IPS-NIHi7 (cell line): ENCODE results near the gene GJD3.

ENCODE experiments used
- DNase-seq: peaks from one replicate; pipeline ENCODE4 v3.0.0; 2012; ENCODE audit warnings: mixed read lengths; ENCODE audit errors: extremely low spot score

GJD3 gene

DNA sequence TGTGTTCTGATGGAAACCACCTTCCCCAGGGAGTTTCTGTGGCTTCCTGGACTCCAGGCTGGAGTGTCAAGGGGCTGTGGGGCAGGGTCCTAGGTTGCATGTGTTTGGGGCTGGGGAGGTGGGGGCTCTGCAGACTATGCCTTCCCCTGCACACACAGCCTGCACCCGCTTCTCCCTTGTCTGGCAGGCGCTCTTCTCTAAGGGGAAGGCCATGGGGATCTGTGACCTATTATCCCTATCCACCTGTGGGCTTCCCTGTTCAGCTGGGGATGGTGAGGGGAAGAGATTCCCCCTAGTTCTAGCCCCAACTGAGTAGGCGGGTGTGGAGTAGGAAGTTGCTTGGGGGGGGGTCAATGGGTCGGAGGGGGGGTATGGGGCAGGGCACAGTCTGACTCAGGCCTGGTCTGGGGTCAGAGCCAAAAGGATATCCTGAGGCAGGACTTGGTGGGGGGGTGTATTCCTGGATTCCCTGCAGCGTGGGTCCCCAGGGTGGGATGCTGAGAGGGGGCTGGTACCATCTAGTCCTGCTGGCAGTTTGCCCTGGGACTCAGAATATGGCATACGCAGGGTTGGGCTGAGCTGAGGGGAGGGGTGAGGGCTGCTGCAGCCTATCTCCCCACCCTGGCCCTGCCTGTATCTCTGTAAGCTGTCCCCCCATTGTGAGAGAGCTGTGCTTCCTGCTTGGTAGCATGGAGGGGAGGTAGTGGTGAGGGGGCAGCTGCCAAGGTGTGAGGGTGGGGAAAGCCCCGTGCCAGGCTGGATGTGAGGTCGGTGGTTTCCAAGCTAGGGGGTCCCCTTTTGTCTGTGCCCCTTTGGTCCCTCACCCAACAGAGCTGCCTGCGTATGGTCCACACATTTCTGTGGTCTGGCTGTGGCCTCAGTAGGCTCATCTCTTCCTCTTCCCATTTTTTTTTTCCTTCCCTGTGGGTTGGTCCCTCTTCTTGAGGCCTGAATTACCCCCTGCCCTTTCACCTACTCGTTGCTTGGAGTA lies 40.9 kb downstream of the GJD3 start:
- no peak for DNase-seq

DNA sequence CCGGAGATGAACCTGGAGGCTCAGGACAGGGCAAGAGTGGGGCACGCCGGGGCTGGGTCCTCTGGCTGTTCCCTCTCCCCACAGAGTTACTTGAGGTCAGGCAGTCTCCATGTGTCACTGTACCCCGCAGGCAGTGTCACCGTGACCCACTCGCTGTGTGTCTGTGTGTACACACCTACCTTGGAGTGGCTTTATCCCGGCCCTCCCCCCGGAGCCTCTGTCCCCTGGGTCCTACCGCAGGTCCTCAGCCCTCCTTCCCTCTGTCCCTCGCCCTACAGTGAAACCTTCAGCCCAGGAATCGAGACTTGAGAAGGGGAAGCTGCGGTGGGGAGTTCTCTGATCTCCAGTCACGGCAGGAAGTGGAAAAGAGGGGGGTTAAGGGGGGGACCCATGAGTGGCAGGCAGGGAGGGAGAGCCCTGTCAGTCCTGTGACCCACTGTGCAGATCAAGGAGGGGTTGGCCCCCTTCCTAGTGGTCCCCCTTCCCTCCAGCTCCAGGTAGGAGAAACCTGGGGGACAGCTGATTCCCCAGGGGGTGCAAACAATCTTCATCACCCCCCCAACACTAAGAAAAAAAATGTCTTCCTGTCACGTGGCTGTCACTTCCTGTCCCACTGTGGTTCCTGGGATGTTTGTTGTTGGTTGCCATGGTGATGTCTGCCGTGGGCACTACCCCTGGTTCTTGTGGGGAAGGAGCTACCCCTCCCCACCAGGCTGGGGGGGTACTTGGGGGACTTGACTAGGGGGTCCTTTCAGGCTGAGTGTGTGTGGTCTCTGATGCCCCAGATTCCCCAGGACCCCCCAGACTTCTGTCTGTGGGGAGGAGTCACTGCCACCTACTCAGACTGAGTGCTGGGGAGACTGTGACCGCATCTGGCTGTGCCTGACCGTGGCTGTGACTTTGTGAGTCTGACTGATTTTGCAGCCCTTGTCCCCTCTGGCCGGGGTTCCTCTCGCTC lies 41.9 kb downstream of the GJD3 start:
- DNase-seq: no peak

DNA sequence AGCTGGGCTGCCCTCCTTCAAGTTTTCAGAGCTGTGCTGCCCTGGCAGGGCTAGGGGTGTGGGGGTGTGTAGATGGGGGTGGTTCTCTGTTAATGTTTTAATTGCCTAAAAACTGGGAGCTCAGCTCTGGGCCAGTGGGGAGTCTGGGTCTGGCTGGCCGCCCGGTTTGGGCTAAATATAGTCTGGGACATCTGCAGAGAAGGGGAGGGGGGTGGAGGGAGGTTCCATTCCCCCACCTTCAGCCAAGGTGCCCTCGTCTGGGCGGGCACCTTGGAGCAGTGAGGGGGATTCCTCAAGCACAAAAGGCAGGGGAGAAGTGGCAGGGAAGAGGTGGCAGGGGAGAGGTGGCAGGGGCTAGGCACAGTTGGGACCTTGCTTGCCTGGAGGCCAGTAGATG lies 42.6 kb downstream of the GJD3 start:
- DNase-seq: no peak

DNA sequence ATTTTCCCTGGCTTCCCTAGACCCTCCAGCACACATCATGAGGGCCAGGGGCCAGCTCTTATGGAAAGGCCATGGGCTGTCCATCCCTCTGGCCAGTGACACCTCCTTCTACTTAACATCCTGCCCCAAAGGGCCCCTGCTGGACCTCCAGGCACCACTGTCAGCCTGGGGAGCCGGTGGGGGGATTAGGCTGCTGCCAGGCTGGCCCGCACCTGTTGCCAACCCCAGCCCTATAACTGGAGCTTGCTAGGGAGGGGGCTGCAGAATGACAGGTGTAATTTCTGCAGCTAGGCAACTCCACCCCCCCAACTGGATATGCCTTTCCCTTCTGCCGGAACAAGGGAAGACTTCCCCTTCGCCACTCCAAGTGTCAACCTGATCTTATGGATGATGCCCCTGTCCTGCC lies 43.0 kb downstream of the GJD3 start:
- DNase-seq: no peak

DNA sequence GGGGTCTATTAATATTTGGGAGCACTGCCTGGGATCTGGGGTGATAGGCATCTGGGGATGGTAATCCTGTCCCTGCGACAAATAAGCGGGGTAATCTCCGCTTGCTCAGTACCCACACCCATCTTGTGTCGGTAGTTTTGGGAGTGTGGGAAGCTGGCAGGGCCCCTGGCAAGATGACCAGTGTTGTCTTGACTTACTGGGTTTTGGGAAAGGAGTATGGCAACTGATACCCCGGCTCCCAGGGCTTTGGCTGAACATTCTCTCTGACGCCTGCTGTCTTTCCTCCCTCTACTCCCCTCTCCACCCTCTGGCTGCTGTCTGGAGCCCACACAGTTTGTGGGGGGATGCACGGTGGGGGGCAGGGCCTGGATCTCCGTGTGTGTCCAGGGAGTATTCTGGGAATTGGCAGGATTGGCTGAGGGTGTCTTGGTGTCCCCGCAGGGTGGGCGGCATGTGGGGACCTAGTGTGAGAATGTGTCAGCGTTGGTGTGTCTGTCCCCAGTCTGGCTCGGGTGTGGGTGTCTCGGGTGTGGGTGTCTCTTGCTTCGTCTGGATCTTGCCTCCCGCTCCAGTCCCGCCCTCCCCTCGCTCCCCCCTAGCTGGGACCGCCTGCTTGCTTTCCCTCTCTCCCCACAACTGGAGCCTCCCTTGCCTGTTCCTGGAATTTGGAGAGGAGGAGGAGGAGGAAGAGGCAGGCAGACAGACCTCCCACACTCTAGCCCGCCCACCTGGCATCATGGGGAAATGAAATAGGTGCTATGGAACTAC lies 43.6 kb downstream of the GJD3 start:
- no peak for DNase-seq

DNA sequence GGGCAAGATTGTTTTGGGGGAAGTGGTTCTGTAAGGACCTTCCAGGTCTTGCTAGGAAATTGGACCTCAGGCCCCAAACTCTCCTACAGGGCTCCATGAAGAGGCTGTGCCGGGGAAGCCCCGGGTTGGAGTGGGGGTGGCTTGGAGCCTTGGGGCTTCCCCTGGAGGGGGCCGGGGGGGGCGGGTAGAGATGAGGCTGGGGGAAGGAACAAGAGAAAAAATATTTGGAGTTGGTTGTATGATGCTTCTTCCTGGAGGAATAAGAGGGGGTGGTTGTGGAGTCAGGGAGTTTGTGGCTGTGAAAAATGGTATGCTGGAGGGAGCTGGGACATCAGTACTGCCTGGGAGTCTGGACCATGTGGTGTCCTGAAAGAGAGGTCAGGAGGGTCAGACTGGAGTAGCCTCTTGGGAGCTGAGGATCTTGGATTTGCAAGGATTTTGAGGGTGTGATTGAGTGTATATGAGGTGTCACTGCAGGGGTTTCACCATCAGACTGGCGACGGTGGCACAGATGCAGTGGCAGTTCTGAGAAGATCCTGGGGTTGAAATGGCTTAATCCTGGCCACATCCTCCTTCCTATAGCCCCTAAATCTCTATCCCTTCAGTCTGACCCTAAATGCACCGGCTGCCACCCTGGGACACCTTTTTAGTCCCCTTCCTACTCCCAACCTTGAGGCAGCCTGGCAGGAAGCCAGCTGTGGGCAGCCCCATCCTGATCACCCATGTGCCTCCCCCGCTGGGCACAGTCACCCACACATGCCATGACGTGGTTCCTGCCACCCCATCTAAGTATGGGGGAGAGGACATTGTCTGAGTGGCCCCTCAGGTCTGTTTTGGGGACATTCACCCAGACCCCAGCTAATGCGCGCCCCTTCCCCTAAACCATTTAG lies 44.6 kb downstream of the GJD3 start:
- no peak for DNase-seq

DNA sequence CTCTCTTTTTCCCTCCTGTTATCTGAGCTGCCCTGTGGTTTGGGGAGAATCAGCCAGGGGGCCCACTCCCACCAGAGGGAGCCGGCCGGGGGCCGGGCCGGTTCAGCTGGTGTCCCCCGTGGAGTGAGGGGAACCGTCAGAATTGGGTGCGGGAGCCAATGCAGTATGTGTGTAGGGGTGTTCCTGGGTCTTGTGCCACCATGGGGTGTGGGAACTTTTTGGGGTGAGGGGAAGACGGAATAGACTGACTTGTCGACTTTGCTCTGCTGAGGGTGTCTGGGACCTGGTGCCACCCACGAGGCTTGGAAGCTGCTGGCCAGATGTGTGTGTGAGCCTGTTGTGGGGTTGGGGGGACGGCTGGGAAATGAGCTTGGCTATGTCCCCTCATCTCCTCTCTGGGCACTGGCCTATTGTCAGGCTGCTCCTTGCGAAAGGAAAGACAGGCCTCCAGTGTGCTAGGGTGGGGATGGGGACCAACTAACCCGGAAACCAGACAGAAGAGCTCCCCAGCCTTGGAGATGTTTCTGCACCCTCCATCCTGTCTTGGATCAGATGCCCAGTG lies 45.6 kb downstream of the GJD3 start:
- no peak for DNase-seq

DNA sequence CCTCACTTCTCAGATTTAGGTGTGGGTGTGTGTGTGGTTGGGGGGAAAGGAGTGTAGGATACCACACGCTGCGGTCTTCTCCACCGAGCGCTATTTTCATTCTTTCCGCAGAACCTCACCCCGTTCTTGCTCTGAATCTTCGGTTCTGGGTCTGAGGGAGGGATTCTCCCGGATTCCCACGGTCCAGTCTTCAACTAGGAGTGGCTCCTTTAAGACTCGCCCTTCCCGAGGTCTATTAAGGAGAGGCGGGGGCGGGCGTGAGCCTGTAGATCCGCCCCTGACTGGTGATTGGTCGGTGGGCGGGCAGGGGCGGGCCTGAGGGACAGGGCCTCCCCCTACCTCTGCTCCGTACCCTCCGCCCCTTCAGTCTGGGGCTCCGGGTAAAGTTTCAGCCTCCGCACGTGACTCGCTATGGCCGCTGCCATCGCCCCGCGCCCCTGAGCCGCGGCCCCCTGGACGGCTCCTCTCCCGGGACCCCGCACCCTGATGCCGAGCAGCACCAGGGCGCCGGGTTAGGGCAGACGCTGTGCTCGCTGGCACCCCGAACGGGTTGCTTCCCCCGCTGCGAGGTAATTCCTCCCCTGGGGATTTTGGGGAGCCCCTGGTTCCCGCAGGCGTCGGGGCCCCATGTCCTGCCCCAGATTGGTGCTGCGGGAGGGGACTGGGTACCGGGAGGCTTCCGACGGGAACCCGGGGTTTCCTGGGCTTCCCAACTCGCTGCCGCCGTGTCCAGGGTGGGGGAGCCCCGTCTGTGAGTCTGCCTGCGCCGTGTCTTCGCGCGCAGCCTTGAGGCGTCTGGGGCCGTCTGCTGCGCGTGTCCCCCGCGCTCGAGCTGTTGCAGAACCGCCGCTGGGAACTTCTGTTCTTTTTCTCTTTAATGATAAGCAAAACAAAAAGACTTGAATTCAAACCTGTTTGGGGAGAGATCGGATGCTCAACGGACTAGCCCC lies 46.4 kb downstream of the GJD3 start:
- peak; percentile 100 for DNase-seq

DNA sequence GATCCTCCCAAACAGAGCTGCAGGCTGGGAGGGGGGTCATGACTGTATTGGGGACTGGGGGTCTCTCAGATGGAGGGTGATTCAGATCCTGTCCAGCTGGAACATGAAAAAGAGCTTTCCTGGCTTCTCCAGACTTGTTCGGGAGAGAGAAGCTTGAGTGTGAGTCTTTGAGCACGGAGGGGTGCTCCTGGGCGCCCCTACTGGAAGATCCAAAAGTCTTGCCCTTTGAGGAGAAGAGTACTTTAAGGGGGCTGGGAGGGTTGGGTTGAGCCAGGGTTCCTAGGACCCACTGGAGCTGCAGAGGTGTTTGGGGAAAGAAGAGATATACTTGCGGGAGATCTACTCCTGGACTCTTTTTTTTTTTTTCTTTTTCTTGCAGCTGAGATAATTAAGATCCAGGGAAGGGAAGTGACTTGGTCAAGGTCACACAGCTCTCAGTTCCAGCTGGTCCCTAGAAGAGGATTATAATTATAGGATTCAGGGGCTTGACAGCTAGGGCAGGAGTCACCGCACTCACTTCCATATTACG lies 47.1 kb downstream of the GJD3 start:
- peak; percentile 67 for DNase-seq

DNA sequence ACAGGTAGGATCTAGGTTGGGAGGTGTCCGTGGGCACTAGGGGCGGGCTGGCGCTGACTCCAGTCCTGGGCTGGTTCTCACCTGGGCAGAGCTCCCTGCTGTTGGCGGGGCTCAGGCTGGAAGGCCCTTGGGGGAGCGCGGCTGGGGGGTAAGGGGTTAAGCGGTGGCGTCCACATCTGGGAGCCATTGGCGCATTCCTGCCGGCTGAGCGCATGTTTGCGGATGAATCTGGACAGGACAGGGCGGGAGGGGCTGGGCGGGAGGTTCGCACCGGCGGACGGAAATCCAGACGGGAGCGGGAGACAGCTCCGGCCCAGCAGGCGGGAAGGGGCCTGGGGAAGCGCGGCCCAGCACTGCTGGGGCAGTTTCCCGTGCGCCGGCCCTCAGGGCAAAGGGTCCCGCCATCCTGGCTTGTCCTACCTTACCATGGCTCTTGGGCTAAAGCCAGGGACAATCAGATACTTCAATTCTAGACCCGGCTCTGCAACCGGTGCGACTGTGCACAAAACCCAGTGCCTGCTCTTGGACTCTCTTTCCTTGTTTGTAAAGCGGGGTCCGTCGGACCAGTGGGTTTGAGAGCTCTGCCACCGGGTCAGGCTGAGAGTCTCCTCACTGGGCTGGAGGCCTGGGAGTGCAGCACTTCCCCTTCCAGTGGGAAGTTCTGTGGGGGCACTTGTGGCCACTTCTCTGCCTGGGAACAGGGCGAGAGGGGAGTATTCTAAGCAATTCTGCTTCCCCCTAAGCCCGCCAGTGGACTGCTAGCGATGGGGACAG lies 47.8 kb downstream of the GJD3 start:
- peak; percentile 68 for DNase-seq

DNA sequence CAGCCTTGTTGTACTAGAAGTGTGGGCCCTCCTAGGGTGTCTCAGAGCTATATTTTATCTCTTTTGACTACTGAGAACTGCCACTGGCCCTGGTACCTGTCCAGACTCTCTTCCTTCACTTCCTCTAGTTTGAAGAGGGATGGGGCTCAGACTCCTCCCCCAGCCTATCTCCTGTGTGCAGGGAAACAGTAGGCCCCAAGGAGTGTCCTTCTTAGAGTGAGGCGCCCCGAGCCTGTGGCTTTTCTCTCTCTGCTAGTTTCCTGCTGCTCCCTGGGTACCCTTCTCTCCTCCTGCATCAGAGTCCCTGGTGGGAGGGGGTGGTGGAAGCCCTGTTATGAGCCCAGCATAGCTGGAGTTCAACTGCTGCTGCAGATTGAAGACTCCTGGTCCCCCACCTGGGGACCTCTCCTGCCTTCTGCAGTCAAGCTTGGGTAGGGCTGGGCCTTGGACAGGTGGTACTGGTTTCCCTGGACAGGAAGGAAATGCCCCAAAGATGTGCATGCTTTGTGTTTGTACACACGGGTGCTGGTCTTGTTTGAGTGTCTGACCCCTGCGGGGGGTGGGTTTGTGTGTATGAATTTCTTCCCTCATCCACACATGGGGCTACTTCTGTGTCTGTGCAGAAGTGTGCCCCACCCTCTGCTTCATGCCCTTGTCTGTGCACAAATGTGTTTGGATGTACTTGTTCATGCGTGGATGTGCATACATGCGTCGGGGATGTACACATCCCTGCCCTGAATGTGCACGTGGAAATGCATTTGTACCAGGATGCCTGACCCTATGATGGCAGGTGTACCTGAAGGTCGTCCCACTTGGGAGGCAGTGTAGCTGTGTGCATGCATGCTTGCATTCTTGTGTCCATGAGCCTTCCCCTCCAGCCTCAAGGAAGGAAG lies 48.6 kb downstream of the GJD3 start:
- no peak for DNase-seq

DNA sequence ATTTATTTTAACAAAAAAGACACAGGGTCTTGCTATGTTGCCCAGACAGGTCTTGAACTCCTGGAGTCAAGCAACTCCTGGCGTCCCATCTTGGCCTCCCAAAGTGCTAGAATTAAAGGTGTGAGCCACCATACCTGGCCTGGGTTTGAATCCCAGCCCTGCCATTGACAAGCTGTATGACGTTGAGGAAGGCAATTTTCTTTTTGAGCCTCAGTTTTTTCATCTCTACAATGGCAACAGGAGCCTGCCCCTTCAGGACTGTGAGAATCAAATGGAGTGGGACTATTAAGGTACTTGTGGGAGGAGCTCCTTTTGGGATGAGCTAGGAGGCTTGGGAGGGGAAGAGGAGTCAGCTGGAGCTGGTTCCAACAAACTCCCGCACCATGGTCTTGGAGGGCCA lies 49.3 kb downstream of the GJD3 start:
- no peak for DNase-seq

DNA sequence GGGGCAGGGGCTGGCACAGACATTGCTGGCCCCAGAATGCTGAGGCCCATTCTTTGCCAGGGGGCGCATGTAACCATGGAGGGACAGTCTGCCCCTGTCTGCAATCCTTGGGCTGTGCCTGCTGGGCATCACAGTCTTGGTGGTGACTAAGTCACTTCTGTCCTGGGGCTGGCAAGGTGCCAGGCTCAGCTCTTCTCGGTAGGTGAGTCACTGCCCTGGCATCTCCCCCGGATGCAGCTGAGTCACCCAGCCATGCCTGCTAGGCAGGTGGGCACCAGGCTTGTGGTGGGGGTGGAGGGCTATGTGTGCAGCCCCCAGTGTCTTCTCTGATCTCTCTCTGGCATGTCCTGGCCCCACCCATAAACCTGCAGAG lies 50.0 kb downstream of the GJD3 start:
- no peak for DNase-seq

DNA sequence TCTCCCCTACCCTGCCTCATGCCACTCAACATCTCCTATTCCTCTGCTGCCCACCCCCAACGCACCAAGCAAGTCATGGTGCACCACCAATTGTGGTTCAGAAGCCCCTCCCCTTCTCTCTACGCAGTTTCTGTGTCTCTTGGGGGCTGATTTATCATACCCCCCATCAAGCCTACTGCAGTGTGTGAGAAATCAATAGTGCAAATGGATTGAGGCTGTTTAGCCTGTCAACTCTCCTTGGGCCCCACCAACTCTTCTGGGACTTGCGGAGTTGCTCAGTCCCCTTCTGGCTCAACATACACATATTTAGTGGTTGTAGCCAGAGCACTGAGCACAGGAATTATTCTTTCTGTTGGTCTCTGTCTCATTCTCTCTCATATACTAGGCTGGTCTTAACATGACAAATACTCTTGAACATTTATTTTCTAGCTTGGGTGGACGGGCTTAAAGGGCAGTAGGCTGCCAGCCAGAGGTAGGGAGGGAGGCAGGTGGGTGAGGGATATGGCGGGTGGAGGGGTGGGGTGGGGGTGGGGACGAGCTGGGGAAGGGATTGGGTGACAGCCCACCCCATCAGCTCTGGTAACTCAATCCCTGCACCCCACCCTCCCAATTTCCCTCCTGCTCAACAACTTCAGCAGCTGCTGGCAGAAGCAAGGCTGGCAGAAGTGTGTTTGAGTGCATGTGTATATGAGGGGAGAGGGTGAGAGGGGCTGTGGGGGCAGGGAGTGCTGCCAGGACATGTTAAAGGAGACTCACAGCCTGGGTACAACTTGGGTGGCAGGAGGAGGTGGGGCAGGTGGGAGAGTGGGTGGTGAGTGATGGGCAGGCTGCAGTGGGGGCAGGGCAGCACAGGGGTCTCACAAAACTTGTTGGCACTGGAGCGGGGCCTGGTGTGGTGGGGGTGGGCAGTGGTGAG lies 50.6 kb downstream of the GJD3 start:
- no peak for DNase-seq
